ENCODE measurements around the gene SNX4.

SNX4 gene

GRCh38 chr3:125401402-125401801 is 118.6 kb downstream of the SNX4 start:
- no peak overlapping the region for H3K27ac ChIP-seq

GRCh38 chr3:125398952-125399351 is 121.0 kb downstream of the SNX4 start:
- TF ChIP-seq ZFX (IDR thresholded peaks at IDR 0.05), result no peak
- no peak; the same call in 1 of the 2 replicates for TF ChIP-seq CTCF (conservative IDR thresholded peaks at IDR 0.05)

More at GRCh38 chr3:125401402-125401801, 118.6 kb downstream of the SNX4 start:
- TF ChIP-seq ZFX (IDR thresholded peaks at IDR 0.05) (no peak), CTCF (conservative IDR thresholded peaks at IDR 0.05) (no peak)

More at GRCh38 chr3:125398952-125399351, 121.0 kb downstream of the SNX4 start:
- H3K27ac ChIP-seq, result no peak overlapping the region

Measured in C4-2B (cell line).